GM23338 (cell line): ENCODE data around the gene EGFL6. TPM values are rescaled to one million over a fixed set of nuclear protein-coding genes. Genes with fewer than 3 reads are reported as not detected.

Experiments used
- ATAC-seq: fragments of 200-7000 bp; cut with Tn5 transposase; 3 replicates; pipeline ENCODE4 v1.9.1; 2020
- DNase-seq: peaks from one replicate; pipeline ENCODE4 v3.0.0-alpha.2; 2015; ENCODE audit warnings: low spot score
- H2AFZ ChIP-seq: fragments of 200-600 bp; sonication (generic); 2 replicates; pipeline ENCODE4 v1.8.0; 2016; ENCODE audit warnings: antibody characterized with exemption, mild to moderate bottlenecking, moderate library complexity
- H3F3A ChIP-seq: fragments of 200-600 bp; sonication (generic); replicated peaks from 2 replicates; pipeline ENCODE4 v1.8.0; 2017; ENCODE audit warnings: antibody characterized with exemption, mixed run types, low read depth
- H3K27ac ChIP-seq: fragments of 200-600 bp; sonication (generic); 2 replicates; pipeline ENCODE4 v1.6.1; 2016; ENCODE audit warnings: low read depth
- H3K27me3 ChIP-seq: fragments of 200-600 bp; sonication (generic); 2 replicates; pipeline ENCODE4 v1.8.0; 2016; ENCODE audit warnings: mild to moderate bottlenecking, mixed run types, moderate library complexity; ENCODE audit not compliant: insufficient read depth
- H3K36me3 ChIP-seq: fragments of 200-600 bp; sonication (generic); 2 replicates; pipeline ENCODE4 v1.8.0; 2016; ENCODE audit warnings: mild to moderate bottlenecking; ENCODE audit not compliant: insufficient read depth
- H3K4me1 ChIP-seq: fragments of 200-600 bp; sonication (generic); 2 replicates; pipeline ENCODE4 v1.8.0; 2016; ENCODE audit warnings: mild to moderate bottlenecking, moderate library complexity; ENCODE audit not compliant: insufficient read depth
- H3K4me2 ChIP-seq: fragments of 200-600 bp; sonication (generic); 2 replicates; pipeline ENCODE4 v1.7.1; 2017; ENCODE audit warnings: mixed run types
- H3K4me3 ChIP-seq: fragments of 200-600 bp; sonication (generic); 2 replicates; pipeline ENCODE4 v1.6.1; 2016; ENCODE audit warnings: mixed run types
- H3K79me2 ChIP-seq: fragments of 200-600 bp; sonication (generic); replicated peaks from 2 replicates; pipeline ENCODE4 v1.8.0; 2017; ENCODE audit warnings: mild to moderate bottlenecking; ENCODE audit not compliant: insufficient read depth
- H3K9me2 ChIP-seq: fragments of 200-600 bp; sonication (generic); 2 replicates; pipeline ENCODE4 v1.8.0; 2017; ENCODE audit not compliant: insufficient read depth
- H4K20me1 ChIP-seq: fragments of 200-600 bp; sonication (generic); replicated peaks from 2 replicates; pipeline ENCODE4 v1.8.0; 2017; ENCODE audit warnings: mild to moderate bottlenecking; ENCODE audit not compliant: insufficient read depth
- H3K27ac Mint-ChIP-seq: 2 replicates; pipeline ENCODE4 v1.8.0; 2020; ENCODE audit warnings: inconsistent platforms, mild to moderate bottlenecking, moderate library complexity, mixed read lengths
- H3K27me3 Mint-ChIP-seq: 3 replicates; pipeline ENCODE4 v1.8.0; 2022; ENCODE audit warnings: low read depth, mild to moderate bottlenecking, moderate library complexity, mixed read lengths, inconsistent platforms; ENCODE audit not compliant: insufficient read depth, poor library complexity
- H3K36me3 Mint-ChIP-seq: 3 replicates; pipeline ENCODE4 v1.8.0; 2021; ENCODE audit warnings: low read depth, mild to moderate bottlenecking, inconsistent platforms, moderate library complexity, mixed read lengths
- H3K4me1 Mint-ChIP-seq: 3 replicates; pipeline ENCODE4 v1.8.0; 2020; ENCODE audit warnings: mild to moderate bottlenecking, inconsistent platforms, mixed read lengths
- H3K4me3 Mint-ChIP-seq: 3 replicates; pipeline ENCODE4 v1.8.0; 2021; ENCODE audit warnings: moderate library complexity, mild to moderate bottlenecking, inconsistent platforms, mixed read lengths
- H3K9me3 Mint-ChIP-seq: 3 replicates; pipeline ENCODE4 v1.8.0; 2020; ENCODE audit warnings: moderate library complexity, mild to moderate bottlenecking, inconsistent platforms, mixed read lengths
- CREB1 ChIP-seq: fragments of 250-450 bp; sonication (Bioruptor Pico); IDR thresholded peaks from 2 replicates; pipeline ENCODE4 v1.5.0; 2020; ENCODE audit warnings: low read depth, mild to moderate bottlenecking, moderate library complexity
- ETS1 ChIP-seq: IDR thresholded peaks from 2 replicates; pipeline ENCODE4 v1.6.1; 2016; ENCODE audit warnings: antibody characterized with exemption
- EZH2 ChIP-seq: fragments of 200-600 bp; sonication (generic); IDR thresholded peaks from one replicate; pipeline ENCODE4 v1.8.0; 2017; ENCODE audit warnings: antibody characterized with exemption, mild to moderate bottlenecking, low read depth; ENCODE audit not compliant: unreplicated experiment
- EZH2phosphoT487 ChIP-seq: fragments of 200-600 bp; sonication (generic); IDR thresholded peaks from one replicate; pipeline ENCODE4 v1.8.1; 2018; ENCODE audit warnings: antibody characterized with exemption; ENCODE audit not compliant: unreplicated experiment
- JUNB ChIP-seq: IDR thresholded peaks from one replicate; pipeline ENCODE4 v1.6.1; 2016; ENCODE audit warnings: antibody characterized with exemption; ENCODE audit not compliant: unreplicated experiment
- NANOG ChIP-seq: IDR thresholded peaks from 2 replicates; pipeline ENCODE4 v1.6.1; 2016; ENCODE audit warnings: antibody characterized with exemption, borderline replicate concordance
- POLR2AphosphoS5 ChIP-seq: IDR thresholded peaks from 2 replicates; pipeline ENCODE4 v1.6.1; 2016; ENCODE audit warnings: antibody characterized with exemption, low read depth
- REST ChIP-seq: IDR thresholded peaks from one replicate; pipeline ENCODE4 v1.6.1; 2018; ENCODE audit warnings: antibody characterized with exemption; ENCODE audit not compliant: unreplicated experiment
- STAT1 ChIP-seq: IDR thresholded peaks from one replicate; pipeline ENCODE4 v1.6.1; 2016; ENCODE audit warnings: antibody characterized with exemption; ENCODE audit not compliant: unreplicated experiment
- ZNF114 ChIP-seq: fragments of 250-450 bp; sonication (Bioruptor Pico); IDR thresholded peaks from 2 replicates; pipeline ENCODE4 v1.5.0; 2020; ENCODE audit warnings: mild to moderate bottlenecking, moderate library complexity
- ZNF331 ChIP-seq: fragments of 250-450 bp; sonication (Bioruptor Pico); IDR thresholded peaks from 2 replicates; pipeline ENCODE4 v1.5.0; 2020; ENCODE audit warnings: low read depth, mild to moderate bottlenecking, moderate library complexity
- polyA plus RNA-seq: library from polyadenylated mRNA; unstranded; fragments of >200 nt; fragmentation: Nextera tagmentation; extraction: Ambion mirVana; gene quantifications from 2 replicates; pipeline ENCODE4 v1.2.1, GENCODE V29; 2016
- total RNA-seq: library from RNA; depleted of rRNA; stranded (reverse); fragments of >200 nt; shearing (Covaris generic); gene quantifications from 2 replicates; pipeline ENCODE4 v1.2.3, GENCODE V29; 2014
- TF ChIP-seq, protein P1 (sequence below): fragments of 250-450 bp; sonication (Bioruptor Pico); IDR thresholded peaks from 2 replicates; pipeline ENCODE4 v1.5.0; 2020; ENCODE audit warnings: mild to moderate bottlenecking, moderate library complexity
- TF ChIP-seq, protein P2 (sequence below), 2 experiments: fragments of 200-600 bp in 1 of 2; sonication (generic) in 1 of 2; conservative IDR thresholded peaks; 2 replicates each; pipeline versions ENCODE4 v1.5.1 to v1.6.1; 2016 to 2017; ENCODE audit warnings: antibody characterized with exemption in 2 of 2, low read depth in 2 of 2, mild to moderate bottlenecking in 2 of 2, moderate library complexity in 1 of 2

Gene EGFL6
- total and polyA plus RNA-seq, 2 experiments from 2014 or later, result 1.2 to 2.6 TPM

- ATAC-seq, result no peak
- no peak overlapping the region for H2AFZ ChIP-seq
Measured at GRCh38 chrX:13597874-13598273, 28.5 kb downstream of the EGFL6 start.

More at GRCh38 chrX:13597874-13598273, 28.5 kb downstream of the EGFL6 start:
- DNase-seq, result no peak
- H3K4me1 Mint-ChIP-seq, result 0 out of 3 replicates have a peak, but pooled peaks cover 2% of the 10 kb centered on the region
- H3K4me1 ChIP-seq, result no peaks in the 10 kb centered on the region
- no peaks in the 10 kb centered on the region for H3K9me3 Mint-ChIP-seq
- H3K27ac Mint-ChIP-seq, result no peak overlapping the region
- no peak overlapping the region for H3K4me2 ChIP-seq
- no peaks in the 10 kb centered on the region for H3K9me2 ChIP-seq
- no peak overlapping the region for H3K4me3 ChIP-seq
- H3K36me3 Mint-ChIP-seq, result no peaks in the 10 kb centered on the region
- no peaks in the 10 kb centered on the region for H4K20me1 ChIP-seq
- no peaks in the 10 kb centered on the region for H3K36me3 ChIP-seq
- no peaks in the 10 kb centered on the region for H3K27me3 ChIP-seq
- no peak overlapping the region for H3K27ac ChIP-seq
- no peaks in the 10 kb centered on the region for H3K79me2 ChIP-seq
- no peaks in the 10 kb centered on the region for H3K27me3 Mint-ChIP-seq
- TF ChIP-seq, protein P1, sequence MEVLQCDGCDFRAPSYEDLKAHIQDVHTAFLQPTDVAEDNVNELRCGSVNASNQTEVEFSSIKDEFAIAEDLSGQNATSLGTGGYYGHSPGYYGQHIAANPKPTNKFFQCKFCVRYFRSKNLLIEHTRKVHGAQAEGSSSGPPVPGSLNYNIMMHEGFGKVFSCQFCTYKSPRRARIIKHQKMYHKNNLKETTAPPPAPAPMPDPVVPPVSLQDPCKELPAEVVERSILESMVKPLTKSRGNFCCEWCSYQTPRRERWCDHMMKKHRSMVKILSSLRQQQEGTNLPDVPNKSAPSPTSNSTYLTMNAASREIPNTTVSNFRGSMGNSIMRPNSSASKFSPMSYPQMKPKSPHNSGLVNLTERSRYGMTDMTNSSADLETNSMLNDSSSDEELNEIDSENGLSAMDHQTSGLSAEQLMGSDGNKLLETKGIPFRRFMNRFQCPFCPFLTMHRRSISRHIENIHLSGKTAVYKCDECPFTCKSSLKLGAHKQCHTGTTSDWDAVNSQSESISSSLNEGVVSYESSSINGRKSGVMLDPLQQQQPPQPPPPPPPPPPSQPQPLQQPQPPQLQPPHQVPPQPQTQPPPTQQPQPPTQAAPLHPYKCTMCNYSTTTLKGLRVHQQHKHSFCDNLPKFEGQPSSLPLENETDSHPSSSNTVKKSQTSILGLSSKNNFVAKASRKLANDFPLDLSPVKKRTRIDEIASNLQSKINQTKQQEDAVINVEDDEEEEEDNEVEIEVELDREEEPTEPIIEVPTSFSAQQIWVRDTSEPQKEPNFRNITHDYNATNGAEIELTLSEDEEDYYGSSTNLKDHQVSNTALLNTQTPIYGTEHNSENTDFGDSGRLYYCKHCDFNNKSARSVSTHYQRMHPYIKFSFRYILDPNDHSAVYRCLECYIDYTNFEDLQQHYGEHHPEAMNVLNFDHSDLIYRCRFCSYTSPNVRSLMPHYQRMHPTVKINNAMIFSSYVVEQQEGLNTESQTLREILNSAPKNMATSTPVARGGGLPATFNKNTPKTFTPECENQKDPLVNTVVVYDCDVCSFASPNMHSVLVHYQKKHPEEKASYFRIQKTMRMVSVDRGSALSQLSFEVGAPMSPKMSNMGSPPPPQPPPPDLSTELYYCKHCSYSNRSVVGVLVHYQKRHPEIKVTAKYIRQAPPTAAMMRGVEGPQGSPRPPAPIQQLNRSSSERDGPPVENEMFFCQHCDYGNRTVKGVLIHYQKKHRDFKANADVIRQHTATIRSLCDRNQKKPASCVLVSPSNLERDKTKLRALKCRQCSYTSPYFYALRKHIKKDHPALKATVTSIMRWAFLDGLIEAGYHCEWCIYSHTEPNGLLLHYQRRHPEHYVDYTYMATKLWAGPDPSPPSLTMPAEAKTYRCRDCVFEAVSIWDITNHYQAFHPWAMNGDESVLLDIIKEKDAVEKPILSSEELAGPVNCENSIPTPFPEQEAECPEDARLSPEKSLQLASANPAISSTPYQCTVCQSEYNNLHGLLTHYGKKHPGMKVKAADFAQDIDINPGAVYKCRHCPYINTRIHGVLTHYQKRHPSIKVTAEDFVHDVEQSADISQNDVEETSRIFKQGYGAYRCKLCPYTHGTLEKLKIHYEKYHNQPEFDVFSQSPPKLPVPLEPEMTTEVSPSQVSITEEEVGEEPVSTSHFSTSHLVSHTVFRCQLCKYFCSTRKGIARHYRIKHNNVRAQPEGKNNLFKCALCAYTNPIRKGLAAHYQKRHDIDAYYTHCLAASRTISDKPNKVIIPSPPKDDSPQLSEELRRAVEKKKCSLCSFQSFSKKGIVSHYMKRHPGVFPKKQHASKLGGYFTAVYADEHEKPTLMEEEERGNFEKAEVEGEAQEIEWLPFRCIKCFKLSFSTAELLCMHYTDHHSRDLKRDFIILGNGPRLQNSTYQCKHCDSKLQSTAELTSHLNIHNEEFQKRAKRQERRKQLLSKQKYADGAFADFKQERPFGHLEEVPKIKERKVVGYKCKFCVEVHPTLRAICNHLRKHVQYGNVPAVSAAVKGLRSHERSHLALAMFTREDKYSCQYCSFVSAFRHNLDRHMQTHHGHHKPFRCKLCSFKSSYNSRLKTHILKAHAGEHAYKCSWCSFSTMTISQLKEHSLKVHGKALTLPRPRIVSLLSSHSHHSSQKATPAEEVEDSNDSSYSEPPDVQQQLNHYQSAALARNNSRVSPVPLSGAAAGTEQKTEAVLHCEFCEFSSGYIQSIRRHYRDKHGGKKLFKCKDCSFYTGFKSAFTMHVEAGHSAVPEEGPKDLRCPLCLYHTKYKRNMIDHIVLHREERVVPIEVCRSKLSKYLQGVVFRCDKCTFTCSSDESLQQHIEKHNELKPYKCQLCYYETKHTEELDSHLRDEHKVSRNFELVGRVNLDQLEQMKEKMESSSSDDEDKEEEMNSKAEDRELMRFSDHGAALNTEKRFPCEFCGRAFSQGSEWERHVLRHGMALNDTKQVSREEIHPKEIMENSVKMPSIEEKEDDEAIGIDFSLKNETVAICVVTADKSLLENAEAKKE, result no peak
- TF ChIP-seq ETS1 (no peak), EZH2 (no peak), REST (no peak), JUNB (no peak), CREB1 (CRISPR knock-in tag) (no peak), STAT1 (no peak), ZNF331 (CRISPR knock-in tag) (no peak), NANOG (no peak), POLR2AphosphoS5 (no peak), ZNF114 (CRISPR knock-in tag) (no peak), EZH2phosphoT487 (no peak)
- TF ChIP-seq, protein P2, sequence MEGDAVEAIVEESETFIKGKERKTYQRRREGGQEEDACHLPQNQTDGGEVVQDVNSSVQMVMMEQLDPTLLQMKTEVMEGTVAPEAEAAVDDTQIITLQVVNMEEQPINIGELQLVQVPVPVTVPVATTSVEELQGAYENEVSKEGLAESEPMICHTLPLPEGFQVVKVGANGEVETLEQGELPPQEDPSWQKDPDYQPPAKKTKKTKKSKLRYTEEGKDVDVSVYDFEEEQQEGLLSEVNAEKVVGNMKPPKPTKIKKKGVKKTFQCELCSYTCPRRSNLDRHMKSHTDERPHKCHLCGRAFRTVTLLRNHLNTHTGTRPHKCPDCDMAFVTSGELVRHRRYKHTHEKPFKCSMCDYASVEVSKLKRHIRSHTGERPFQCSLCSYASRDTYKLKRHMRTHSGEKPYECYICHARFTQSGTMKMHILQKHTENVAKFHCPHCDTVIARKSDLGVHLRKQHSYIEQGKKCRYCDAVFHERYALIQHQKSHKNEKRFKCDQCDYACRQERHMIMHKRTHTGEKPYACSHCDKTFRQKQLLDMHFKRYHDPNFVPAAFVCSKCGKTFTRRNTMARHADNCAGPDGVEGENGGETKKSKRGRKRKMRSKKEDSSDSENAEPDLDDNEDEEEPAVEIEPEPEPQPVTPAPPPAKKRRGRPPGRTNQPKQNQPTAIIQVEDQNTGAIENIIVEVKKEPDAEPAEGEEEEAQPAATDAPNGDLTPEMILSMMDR (conservative IDR thresholded peaks at IDR 0.05; ENCODE audit: low read depth in 2 of 2), result no peak
- H3K4me3 Mint-ChIP-seq, result no peak overlapping the region
- no peaks in the 10 kb centered on the region for H3F3A ChIP-seq
